AG04450 (cell line): Measurements from ENCODE around the gene LYRM4. TPM values are rescaled to one million over a fixed set of nuclear protein-coding genes. Genes with fewer than 3 reads are reported as not detected.

Experiments
- CTCF ChIA-PET: fragments of 300-600, 350-600 bp; formaldehyde crosslinking; extraction: SDS; loops from one replicate; lab custom pipeline; 2022; ENCODE audit warnings: antibody characterized with exemption, inconsistent platforms; lab: Charles Lee
- POLR2A ChIA-PET: fragments of 350-600 bp; formaldehyde crosslinking; extraction: SDS; loops from one replicate; lab custom pipeline; 2021; ENCODE audit warnings: antibody characterized with exemption, inconsistent platforms; lab: Yijun Ruan, JAX
- DNase-seq: peaks from one replicate; pipeline ENCODE4 v3.0.0-alpha.2; 2011; ENCODE audit warnings: low read depth, low spot score
- H3K27ac ChIP-seq: one replicate; pipeline ENCODE4 v1.5.1; 2012; ENCODE audit warnings: low read depth, low read length, control low read depth
- H3K27me3 ChIP-seq: one replicate; pipeline ENCODE4 v1.6.0; 2012; ENCODE audit warnings: low read length; ENCODE audit not compliant: control insufficient read depth, insufficient read depth
- H3K4me3 ChIP-seq: 2 replicates; pipeline ENCODE4 v1.5.1; 2011; ENCODE audit warnings: mild to moderate bottlenecking, low read depth, low read length, control low read depth
- H3K9me3 ChIP-seq: 2 replicates; pipeline ENCODE4 v1.5.1; 2012; ENCODE audit warnings: low read length; ENCODE audit not compliant: control insufficient read depth, insufficient read depth
- polyA plus RNA-seq: library from polyadenylated mRNA; depleted of rRNA; stranded (reverse); fragments of >200 nt; gene quantifications from 2 replicates; pipeline ENCODE4 v1.2.3, GENCODE V29; 2011
- TF ChIP-seq, protein P1 (sequence below): IDR thresholded peaks from 2 replicates; pipeline ENCODE4 v1.5.1; 2011; ENCODE audit warnings: low read depth, low read length, control low read depth, inconsistent platforms

LYRM4 gene
- polyA plus RNA-seq, 1 experiment, result 41.4 TPM

DNA sequence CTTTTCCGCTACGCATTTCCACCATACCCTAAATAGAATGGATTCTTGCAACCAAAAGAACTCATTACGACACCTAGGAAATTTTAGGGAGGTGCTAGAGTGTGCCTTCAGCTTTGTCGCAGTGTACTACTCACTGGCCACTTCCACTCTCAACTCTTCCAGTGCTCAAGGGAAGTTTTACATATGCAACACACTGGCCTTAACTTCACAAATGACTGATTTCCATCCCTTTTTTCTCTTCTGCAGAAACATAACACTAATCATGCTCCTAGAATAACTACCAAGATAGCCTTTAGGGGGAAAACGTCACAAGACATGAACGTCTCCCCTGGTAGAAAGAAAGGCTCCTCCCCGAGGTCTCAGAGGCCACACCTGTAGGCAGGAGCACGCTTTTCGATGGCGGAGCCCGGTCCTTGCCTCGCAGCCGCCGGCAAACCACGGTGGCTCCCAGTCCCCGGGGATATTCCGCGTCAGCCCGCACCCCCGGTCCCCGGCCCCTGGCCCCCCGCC lies 584 bp downstream of the LYRM4 start:
- TF ChIP-seq, protein P1, sequence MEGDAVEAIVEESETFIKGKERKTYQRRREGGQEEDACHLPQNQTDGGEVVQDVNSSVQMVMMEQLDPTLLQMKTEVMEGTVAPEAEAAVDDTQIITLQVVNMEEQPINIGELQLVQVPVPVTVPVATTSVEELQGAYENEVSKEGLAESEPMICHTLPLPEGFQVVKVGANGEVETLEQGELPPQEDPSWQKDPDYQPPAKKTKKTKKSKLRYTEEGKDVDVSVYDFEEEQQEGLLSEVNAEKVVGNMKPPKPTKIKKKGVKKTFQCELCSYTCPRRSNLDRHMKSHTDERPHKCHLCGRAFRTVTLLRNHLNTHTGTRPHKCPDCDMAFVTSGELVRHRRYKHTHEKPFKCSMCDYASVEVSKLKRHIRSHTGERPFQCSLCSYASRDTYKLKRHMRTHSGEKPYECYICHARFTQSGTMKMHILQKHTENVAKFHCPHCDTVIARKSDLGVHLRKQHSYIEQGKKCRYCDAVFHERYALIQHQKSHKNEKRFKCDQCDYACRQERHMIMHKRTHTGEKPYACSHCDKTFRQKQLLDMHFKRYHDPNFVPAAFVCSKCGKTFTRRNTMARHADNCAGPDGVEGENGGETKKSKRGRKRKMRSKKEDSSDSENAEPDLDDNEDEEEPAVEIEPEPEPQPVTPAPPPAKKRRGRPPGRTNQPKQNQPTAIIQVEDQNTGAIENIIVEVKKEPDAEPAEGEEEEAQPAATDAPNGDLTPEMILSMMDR, result no peak
- Histone ChIP-seq H3K4me3 (peak overlapping the region; percentile 92), H3K27ac (peak overlapping the region; percentile 89), H3K9me3 (no peaks in the 10 kb centered on the region), H3K27me3 (no peaks in the 10 kb centered on the region)
- POLR2A ChIA-PET, result interaction anchor here (1.4 to 1.5 kb wide), 2 partner anchors 27 to 117 kb away, joined by 8 to 9 read pairs; no protein-coding TSS in a partner anchor
- DNase-seq, result no peak
- CTCF ChIA-PET, result interaction anchor here (0.8 to 1.9 kb wide), 10 partner anchors 17 to 142 kb away, joined by 3 to 14 read pairs (median 5); no protein-coding TSS in a partner anchor

DNA sequence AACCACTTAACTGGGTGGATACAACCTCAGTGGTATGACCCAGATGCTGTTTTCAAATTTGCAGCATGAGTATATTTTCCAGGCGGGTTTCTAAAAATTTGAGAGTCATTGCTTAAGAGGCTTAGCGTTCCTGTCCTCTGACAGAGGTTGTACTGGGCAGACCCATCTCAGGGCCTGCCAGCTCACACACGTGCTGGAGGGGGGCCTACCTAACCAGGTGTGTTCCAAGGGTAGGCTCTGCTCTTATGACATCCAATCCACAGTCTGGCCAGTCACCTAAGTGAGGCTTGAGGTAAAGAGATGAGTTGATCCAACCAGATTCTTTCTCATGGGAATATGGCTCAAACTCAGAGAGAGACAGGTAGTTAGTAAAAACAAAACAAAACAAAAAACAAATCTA lies 1.3 kb downstream of the LYRM4 start:
- TF ChIP-seq, protein P1, result no peak
- no peaks in the 10 kb centered on the region for H3K9me3 ChIP-seq
- ChIA-PET POLR2A (no interaction called here), CTCF (no interaction called here)
- no peaks in the 10 kb centered on the region for H3K27me3 ChIP-seq
- H3K4me3 ChIP-seq, result 0 out of 2 replicates have a peak overlapping the region, but pooled peaks have one; percentile 14
- DNase-seq, result no peak
- H3K27ac ChIP-seq, result peak overlapping the region; percentile 21

DNA sequence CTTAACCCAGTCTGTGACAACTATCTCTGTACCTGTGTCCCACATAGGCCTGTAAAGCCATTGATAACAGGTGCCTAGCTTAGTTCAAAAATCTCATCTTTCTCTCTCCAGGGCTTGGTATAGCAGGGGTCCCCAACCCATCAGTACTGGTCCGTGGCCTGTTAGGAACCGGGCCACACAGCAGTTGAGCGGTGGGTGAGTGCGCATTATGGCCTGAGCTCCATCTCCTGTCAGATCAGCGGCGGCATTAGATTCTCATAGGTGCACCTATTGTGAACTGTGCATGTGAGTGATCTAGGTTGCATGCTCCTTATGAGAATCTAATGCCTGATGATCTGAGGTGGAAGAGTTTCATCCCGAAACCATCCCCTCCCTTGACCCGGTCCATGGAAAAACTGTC lies 3.4 kb downstream of the LYRM4 start:
- ChIA-PET CTCF (interaction anchor here (0.6 to 2.0 kb wide), 3 partner anchors 10 to 145 kb away, joined by 3 to 8 read pairs (median 6); no protein-coding TSS in a partner anchor), POLR2A (interaction anchor here (0.6 kb wide), 1 partner anchor 1122 kb away, joined by 6 read pairs; the partner anchor contains the start of gene ECI2)
- TF ChIP-seq, protein P1, result no peak
- no peak overlapping the region for H3K27ac ChIP-seq
- no peaks in the 10 kb centered on the region for H3K9me3 ChIP-seq
- no peaks in the 10 kb centered on the region for H3K27me3 ChIP-seq
- DNase-seq, result no peak
- no peak overlapping the region for H3K4me3 ChIP-seq

DNA sequence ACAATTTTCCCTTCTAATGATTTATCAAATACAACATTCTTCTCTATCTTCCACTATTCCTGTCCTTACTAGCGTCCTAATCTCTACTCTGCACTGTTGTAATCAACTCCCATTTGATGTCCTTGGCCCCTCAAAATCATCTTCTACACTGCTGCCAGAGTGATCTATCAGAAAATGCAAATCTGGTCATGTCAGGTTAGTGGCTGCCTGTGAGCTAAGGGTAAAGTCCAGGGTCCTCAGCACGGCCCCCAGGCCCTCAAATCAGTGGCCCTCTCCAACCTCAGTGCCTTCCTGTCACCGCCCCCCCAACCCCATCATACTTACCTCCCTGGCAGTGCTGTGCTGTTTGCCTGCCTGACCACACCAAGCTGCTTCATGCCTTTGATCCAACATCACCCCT lies 3.8 kb downstream of the LYRM4 start:
- Histone ChIP-seq H3K9me3 (no peaks in the 10 kb centered on the region), H3K4me3 (no peak overlapping the region), H3K27ac (no peak overlapping the region), H3K27me3 (no peaks in the 10 kb centered on the region)
- TF ChIP-seq, protein P1, result no peak
- POLR2A ChIA-PET, result interaction anchor here (0.7 kb wide), 1 partner anchor 55 kb away, joined by 5 read pairs; no protein-coding TSS in a partner anchor
- no peak for DNase-seq
- CTCF ChIA-PET, result interaction anchor here (0.6 to 2.0 kb wide), 2 partner anchors 10 to 113 kb away, joined by 3 to 8 read pairs; no protein-coding TSS in a partner anchor

DNA sequence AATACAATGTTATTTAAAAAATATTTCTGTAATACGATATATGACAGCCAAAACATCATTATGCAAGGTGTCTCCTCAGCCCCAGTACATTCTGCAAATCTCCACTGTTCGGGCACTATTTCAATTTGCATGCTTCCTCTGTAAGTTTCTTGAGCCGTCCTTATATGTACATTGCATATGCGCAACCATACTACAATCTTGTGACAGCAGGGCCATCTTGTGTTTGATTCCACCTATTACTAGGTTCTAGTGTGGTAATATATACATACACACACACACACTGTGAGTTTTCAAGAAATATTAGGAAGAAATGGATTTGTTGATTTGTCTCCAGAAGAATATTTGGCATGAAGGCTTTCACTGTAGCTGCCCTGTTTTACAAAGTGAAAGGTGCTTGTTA lies 9.8 kb downstream of the LYRM4 start:
- POLR2A ChIA-PET, result no interaction called here

More for the DNA sequence above, 9.8 kb downstream of the LYRM4 start:
- TF ChIP-seq, protein P1, result no peak
- Histone ChIP-seq H3K27ac (no peak overlapping the region), H3K27me3 (no peaks in the 10 kb centered on the region), H3K4me3 (no peak overlapping the region), H3K9me3 (no peaks in the 10 kb centered on the region)
- DNase-seq, result no peak
- CTCF ChIA-PET, result no interaction called here
